OCI-LY7 (cell line): ENCODE measurements around the gene ABCC10. TPM values are rescaled to one million over a fixed set of nuclear protein-coding genes. Genes with fewer than 3 reads are reported as not detected.

ENCODE experiments used
- BruUV-seq: library from RNA; stranded (reverse); fragments of 400-500 nt; replicated peaks from 2 replicates; lab custom pipeline; 2021; lab: Mats Ljungman, UMichigan
- CTCF ChIA-PET: fragments of 300-600 bp; sonication (Branson Sonifier 250); formaldehyde crosslinking; loops from one replicate; lab custom pipeline; 2022; ENCODE audit warnings: antibody characterized with exemption; ENCODE audit not compliant: unreplicated experiment; lab: Charles Lee
- POLR2A ChIA-PET: fragments of 300-600 bp; sonication (Branson Sonifier 250); formaldehyde crosslinking; loops from one replicate; lab custom pipeline; 2022; ENCODE audit warnings: antibody characterized with exemption; lab: Charles Lee
- DNase-seq: peaks from one replicate; pipeline ENCODE4 v3.0.0-alpha.2; 2015; ENCODE audit warnings: low spot score
- H2AFZ ChIP-seq: fragments of 200-600 bp; sonication (generic), shearing (Covaris generic); 2 replicates; pipeline ENCODE4 v1.6.1; 2014; ENCODE audit warnings: mild to moderate bottlenecking, antibody characterized with exemption, low read length, moderate library complexity
- H3K27ac ChIP-seq: fragments of 200-600 bp; sonication (generic); 2 replicates; pipeline ENCODE4 v1.5.1; 2014; ENCODE audit warnings: mixed run types, low read depth, mild to moderate bottlenecking, moderate library complexity, low read length, inconsistent platforms; ENCODE audit not compliant: poor library complexity, severe bottlenecking
- H3K36me3 ChIP-seq: fragments of 200-600 bp; sonication (generic); 2 replicates; pipeline ENCODE4 v1.6.1; 2014; ENCODE audit warnings: mild to moderate bottlenecking, antibody characterized with exemption, low read length, moderate library complexity, mixed read lengths; ENCODE audit not compliant: insufficient read depth
- H3K4me1 ChIP-seq: fragments of 200-600 bp; sonication (generic); 2 replicates; pipeline ENCODE4 v1.5.1; 2014; ENCODE audit warnings: mild to moderate bottlenecking, low read length; ENCODE audit not compliant: insufficient read depth, poor library complexity, severe bottlenecking
- H3K4me2 ChIP-seq: fragments of 200-600 bp; sonication (generic); 2 replicates; pipeline ENCODE4 v1.6.1; 2014; ENCODE audit warnings: mild to moderate bottlenecking, low read length
- H3K4me3 ChIP-seq: fragments of 200-600 bp; sonication (generic); 2 replicates; pipeline ENCODE4 v1.5.1; 2014; ENCODE audit warnings: mild to moderate bottlenecking, low read depth, low read length; ENCODE audit not compliant: poor library complexity, severe bottlenecking
- H3K79me2 ChIP-seq: fragments of 200-600 bp; sonication (generic); 2 replicates; pipeline ENCODE4 v1.6.1; 2016; ENCODE audit warnings: low read depth, mild to moderate bottlenecking, low read length, moderate library complexity, mixed read lengths; ENCODE audit not compliant: insufficient read depth
- H3K9me2 ChIP-seq: fragments of 200-600 bp; sonication (generic); 2 replicates; pipeline ENCODE4 v1.6.1; 2016; ENCODE audit warnings: mild to moderate bottlenecking, low read length, mixed read lengths; ENCODE audit not compliant: insufficient read depth
- H3K9me3 ChIP-seq: fragments of 200-600 bp; sonication (generic); 2 replicates; pipeline ENCODE4 v1.6.1; 2014; ENCODE audit warnings: mild to moderate bottlenecking, mixed run types, low read length, mixed read lengths
- H4K20me1 ChIP-seq: fragments of 200-600 bp; sonication (generic); 2 replicates; pipeline ENCODE4 v1.6.1; 2014; ENCODE audit warnings: mild to moderate bottlenecking, antibody characterized with exemption, low read length, moderate library complexity, mixed read lengths; ENCODE audit not compliant: insufficient read depth
- EZH2phosphoT487 ChIP-seq: fragments of 200-600 bp; sonication (generic); IDR thresholded peaks from 2 replicates; pipeline ENCODE4 v1.6.1; 2018; ENCODE audit warnings: low read depth, borderline replicate concordance, mild to moderate bottlenecking, mixed run types, antibody characterized with exemption, low read length, moderate library complexity, mixed read lengths
- intact Hi-C: fragments of 100-400 bp; cut with micrococcal nuclease; formaldehyde crosslinking; loops from one replicate; pipeline ENCODE4 v1.10.0; 2022; ENCODE audit not compliant: unreplicated experiment
- total RNA-seq, 2 experiments: library from RNA; depleted of rRNA in 1 of 2; stranded (reverse); fragments of >200 nt in 1 of 2; shearing (Covaris generic) in 1 of 2; gene quantifications; 2 replicates each; pipeline ENCODE4 v1.2.3, GENCODE V29; 2014 to 2022
- TF ChIP-seq, protein P1 (sequence below): fragments of 200-600 bp; sonication (generic); conservative IDR thresholded peaks from 2 replicates; pipeline ENCODE4 v1.5.1; 2014; ENCODE audit warnings: mild to moderate bottlenecking, antibody characterized with exemption, low read length, moderate library complexity, mixed read lengths

The ABCC10 gene
- total RNA-seq, 2 experiments from 2014 or later, result 11.4 to 31.1 TPM

GRCh38 chr6:43444582-43444981, 17.2 kb downstream of the ABCC10 start:
- POLR2A ChIA-PET, result no interaction called here
- no peak for DNase-seq
- Histone ChIP-seq H3K4me1 (no peaks in the 10 kb centered on the region), H3K9me3 (no peaks in the 10 kb centered on the region), H3K4me3 (no peak overlapping the region), H3K4me2 (no peak overlapping the region), H3K79me2 (no peaks in the 10 kb centered on the region), H2AFZ (no peak overlapping the region), H3K9me2 (no peaks in the 10 kb centered on the region), H3K27ac (no peak overlapping the region), H3K36me3 (peaks cover 41% of the 10 kb centered on the region; the same call in 1 of the 2 replicates), H4K20me1 (no peaks in the 10 kb centered on the region)
- no TSS peak for BruUV-seq
- CTCF ChIA-PET, result no interaction called here
- no peak for TF ChIP-seq EZH2phosphoT487
- TF ChIP-seq, protein P1, sequence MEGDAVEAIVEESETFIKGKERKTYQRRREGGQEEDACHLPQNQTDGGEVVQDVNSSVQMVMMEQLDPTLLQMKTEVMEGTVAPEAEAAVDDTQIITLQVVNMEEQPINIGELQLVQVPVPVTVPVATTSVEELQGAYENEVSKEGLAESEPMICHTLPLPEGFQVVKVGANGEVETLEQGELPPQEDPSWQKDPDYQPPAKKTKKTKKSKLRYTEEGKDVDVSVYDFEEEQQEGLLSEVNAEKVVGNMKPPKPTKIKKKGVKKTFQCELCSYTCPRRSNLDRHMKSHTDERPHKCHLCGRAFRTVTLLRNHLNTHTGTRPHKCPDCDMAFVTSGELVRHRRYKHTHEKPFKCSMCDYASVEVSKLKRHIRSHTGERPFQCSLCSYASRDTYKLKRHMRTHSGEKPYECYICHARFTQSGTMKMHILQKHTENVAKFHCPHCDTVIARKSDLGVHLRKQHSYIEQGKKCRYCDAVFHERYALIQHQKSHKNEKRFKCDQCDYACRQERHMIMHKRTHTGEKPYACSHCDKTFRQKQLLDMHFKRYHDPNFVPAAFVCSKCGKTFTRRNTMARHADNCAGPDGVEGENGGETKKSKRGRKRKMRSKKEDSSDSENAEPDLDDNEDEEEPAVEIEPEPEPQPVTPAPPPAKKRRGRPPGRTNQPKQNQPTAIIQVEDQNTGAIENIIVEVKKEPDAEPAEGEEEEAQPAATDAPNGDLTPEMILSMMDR, result no peak
- intact Hi-C loops, result no loop called here

DNA sequence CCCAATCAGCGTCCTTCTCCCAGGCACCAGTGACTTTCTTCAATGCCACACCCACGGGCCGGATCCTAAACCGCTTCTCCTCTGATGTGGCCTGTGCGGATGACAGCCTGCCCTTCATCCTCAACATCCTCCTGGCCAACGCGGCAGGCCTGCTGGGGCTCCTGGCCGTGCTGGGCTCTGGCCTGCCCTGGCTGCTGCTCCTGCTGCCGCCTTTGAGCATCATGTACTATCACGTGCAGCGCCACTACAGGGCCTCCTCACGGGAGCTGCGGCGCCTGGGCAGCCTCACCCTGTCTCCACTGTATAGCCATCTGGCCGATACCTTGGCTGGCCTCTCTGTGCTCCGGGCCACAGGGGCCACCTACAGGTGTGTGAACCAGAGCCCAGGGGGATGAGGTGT, 18.2 kb downstream of the ABCC10 start:
- POLR2A ChIA-PET, result no interaction called here
- Histone ChIP-seq H3K9me3 (no peaks in the 10 kb centered on the region), H3K36me3 (peaks cover 46% of the 10 kb centered on the region; the same call in 1 of the 2 replicates), H3K27ac (no peak overlapping the region), H3K9me2 (no peaks in the 10 kb centered on the region), H2AFZ (no peak overlapping the region), H3K4me1 (no peaks in the 10 kb centered on the region), H3K79me2 (no peaks in the 10 kb centered on the region), H3K4me2 (no peak overlapping the region), H3K4me3 (no peak overlapping the region), H4K20me1 (no peaks in the 10 kb centered on the region)
- intact Hi-C loops, result no loop called here
- DNase-seq, result no peak
- TF ChIP-seq, protein P1, result no peak
- no peak for TF ChIP-seq EZH2phosphoT487
- no TSS peak for BruUV-seq
- CTCF ChIA-PET, result no interaction called here

DNA sequence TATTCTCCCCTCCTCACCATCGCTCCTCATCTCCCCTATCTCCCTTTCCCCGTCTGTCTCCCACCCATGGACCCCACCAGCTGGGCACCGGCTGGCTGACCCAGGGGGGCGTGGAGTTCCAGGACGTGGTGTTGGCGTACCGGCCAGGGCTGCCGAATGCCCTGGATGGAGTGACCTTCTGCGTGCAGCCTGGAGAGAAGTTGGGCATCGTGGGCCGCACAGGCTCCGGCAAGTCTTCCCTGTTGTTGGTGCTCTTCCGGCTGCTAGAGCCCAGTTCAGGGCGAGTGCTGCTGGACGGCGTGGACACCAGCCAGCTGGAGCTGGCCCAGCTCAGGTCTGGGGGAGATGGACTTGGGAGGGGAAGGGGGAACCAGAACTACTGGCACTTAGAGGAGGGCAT, 20.3 kb downstream of the ABCC10 start:
- intact Hi-C loops, result no loop called here
- H3K4me2 ChIP-seq, result no peak overlapping the region
- no peak for DNase-seq

More for the DNA sequence above, 20.3 kb downstream of the ABCC10 start:
- Histone ChIP-seq H3K79me2 (no peaks in the 10 kb centered on the region), H4K20me1 (no peaks in the 10 kb centered on the region), H3K9me3 (no peaks in the 10 kb centered on the region), H2AFZ (no peak overlapping the region), H3K36me3 (peaks cover 55% of the 10 kb centered on the region; the same call in 1 of the 2 replicates), H3K4me1 (no peaks in the 10 kb centered on the region), H3K9me2 (no peaks in the 10 kb centered on the region), H3K4me3 (no peak overlapping the region), H3K27ac (no peak overlapping the region)
- no TSS peak for BruUV-seq
- ChIA-PET POLR2A (no interaction called here), CTCF (no interaction called here)
- no peak for TF ChIP-seq EZH2phosphoT487
- TF ChIP-seq, protein P1, result no peak
